Cardiac muscle cell (in vitro differentiated cells and primary cell): Measurements from ENCODE around the gene ENTPD6. TPM values are rescaled to one million over a fixed set of nuclear protein-coding genes. Genes with fewer than 3 reads are reported as not detected.
"Not testable (repeated sequence)": the region's sequence is repeated elsewhere in the genome, so short reads cannot be mapped to it uniquely, and the experiment has no call there.

Source experiments
- DNase-seq, 2 donors: peaks; one replicate each; pipeline versions ENCODE4 v3.0.0 to v3.0.0-alpha.2; 2010 to 2017; ENCODE audit warnings: low read depth in 1 of 2, low spot score in 1 of 2
- H3K27ac ChIP-seq: fragments of 200-600 bp; sonication (generic); 2 replicates; pipeline ENCODE4 v1.5.1; 2016
- H3K27me3 ChIP-seq: fragments of 200-600 bp; sonication (generic); 2 replicates; pipeline ENCODE4 v1.6.0; 2016; ENCODE audit warnings: control low read depth
- H3K36me3 ChIP-seq: fragments of 200-600 bp; sonication (generic); 2 replicates; pipeline ENCODE4 v1.5.1; 2016; ENCODE audit warnings: control low read depth
- H3K4me1 ChIP-seq: fragments of 200-600 bp; sonication (generic); 2 replicates; pipeline ENCODE4 v1.8.1; 2017; ENCODE audit warnings: low read depth, mild to moderate bottlenecking, mixed run types
- H3K4me3 ChIP-seq: fragments of 200-600 bp; sonication (generic); 2 replicates; pipeline ENCODE4 v1.5.1; 2016; ENCODE audit warnings: mild to moderate bottlenecking
- H3K9me3 ChIP-seq: fragments of 200-600 bp; sonication (generic); 2 replicates; pipeline ENCODE4 v1.5.1; 2017; ENCODE audit warnings: low read depth, mild to moderate bottlenecking, control low read depth
- CTCF ChIP-seq: IDR thresholded peaks from 2 replicates; pipeline ENCODE4 v1.5.1; 2012; ENCODE audit warnings: low read depth, mild to moderate bottlenecking, low read length
- polyA plus RNA-seq: library from polyadenylated mRNA; unstranded; fragments of >200 nt; fragmentation: Nextera tagmentation; extraction: Ambion mirVana; gene quantifications from 2 replicates; pipeline ENCODE4 v1.2.1, GENCODE V29; 2016
- total RNA-seq: library from RNA; depleted of rRNA; stranded (reverse); fragments of >200 nt; gene quantifications from 2 replicates; pipeline ENCODE4 v1.2.3, GENCODE V29; 2016

ENTPD6 gene
- total and polyA plus RNA-seq, 2 experiments from 2014 or later, result 95.7 to 107 TPM

DNA sequence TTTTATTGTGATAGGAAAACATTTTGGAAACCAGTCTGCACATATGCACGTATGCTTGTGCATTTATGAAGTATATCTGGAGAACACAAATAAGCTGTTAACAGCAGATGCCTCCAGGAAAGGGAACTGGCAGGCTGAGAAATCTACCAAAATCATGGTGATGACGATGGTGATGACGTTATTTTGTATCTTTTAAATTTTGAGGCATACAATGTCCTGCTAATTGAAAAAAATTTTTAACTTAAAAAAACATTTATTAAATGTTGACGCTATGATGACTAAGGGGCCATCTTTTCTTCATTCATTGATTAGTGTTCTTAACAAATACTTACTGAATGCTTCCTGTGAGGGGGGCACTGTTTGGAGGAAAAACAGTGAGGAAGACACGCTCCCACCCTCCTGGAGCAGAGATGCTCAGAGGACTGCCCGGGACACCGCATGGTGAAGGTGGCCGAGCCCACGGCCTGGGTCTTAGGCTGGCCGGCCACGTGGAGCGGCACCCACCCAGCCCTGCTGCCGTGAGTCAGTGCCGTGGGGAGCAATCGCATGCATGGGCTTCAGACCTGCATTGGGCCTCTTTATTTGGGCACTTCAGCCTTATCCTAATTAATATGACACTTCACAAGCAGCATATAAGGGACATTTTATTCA, 15.9 kb upstream of the ENTPD6 start:
- Histone ChIP-seq H3K9me3 (no peaks in the 10 kb centered on the region), H3K36me3 (no peaks in the 10 kb centered on the region), H3K4me1 (peaks cover 4% of the 10 kb centered on the region), H3K27me3 (no peaks in the 10 kb centered on the region), H3K27ac (no peak overlapping the region), H3K4me3 (no peak overlapping the region)
- TF ChIP-seq CTCF, result no peak
- DNase-seq, result no peak

DNA sequence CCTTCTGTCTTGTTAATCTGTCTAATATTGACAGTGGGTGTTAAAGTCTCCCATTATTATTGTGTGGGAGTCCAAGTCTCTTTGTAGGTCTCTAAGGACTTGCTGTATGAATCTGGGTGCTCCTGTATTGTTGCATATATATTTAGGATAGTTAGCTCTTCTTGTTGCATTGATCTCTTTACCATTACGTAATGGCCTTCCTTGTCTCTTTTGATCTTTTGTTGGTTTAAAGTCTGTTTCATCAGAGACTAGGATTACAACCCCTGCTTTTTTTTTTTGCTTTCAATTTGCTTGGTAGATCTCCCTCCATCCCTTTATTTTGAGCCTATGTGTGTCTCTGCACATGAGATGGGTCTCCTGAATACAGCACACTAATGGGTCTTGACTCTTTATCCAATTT, 11.1 kb upstream of the ENTPD6 start:
- H3K4me3 ChIP-seq, H3K27me3 ChIP-seq, H3K36me3 ChIP-seq, H3K27ac ChIP-seq, H3K9me3 ChIP-seq, DNase-seq: not testable (repeated sequence)
- H3K4me1 ChIP-seq, result peaks cover 28% of the 10 kb centered on the region

- H3K27ac ChIP-seq, result peak overlapping the region; percentile 88
Measured at GRCh38 chr20:25187220-25187619, 8.3 kb upstream of the ENTPD6 start.

DNA sequence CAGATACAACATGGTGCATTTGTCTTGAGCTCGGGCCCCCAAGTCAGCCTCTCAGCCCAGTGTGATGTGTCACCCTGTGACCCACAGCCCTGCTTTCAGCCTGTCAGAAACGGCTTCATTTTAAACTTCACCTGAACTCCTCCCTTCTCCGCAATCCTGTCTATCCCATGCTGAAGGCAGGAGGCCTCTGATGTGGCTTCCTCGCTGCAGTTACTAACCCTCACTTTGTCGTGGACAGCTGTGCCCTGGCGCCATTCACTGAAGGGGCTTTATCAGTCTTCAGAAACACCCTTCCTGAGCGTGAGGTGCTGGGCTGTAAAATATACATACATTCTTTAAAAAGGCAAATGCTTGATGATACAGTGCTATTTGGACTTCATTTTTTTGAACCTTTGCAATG, 7.9 kb upstream of the ENTPD6 start:
- peak in 1 of 2 donors; percentile 56 for DNase-seq
- Histone ChIP-seq H3K27me3 (no peaks in the 10 kb centered on the region), H3K9me3 (no peaks in the 10 kb centered on the region), H3K4me3 (no peak overlapping the region), H3K27ac (peak overlapping the region; percentile 88), H3K36me3 (no peaks in the 10 kb centered on the region), H3K4me1 (peaks cover 53% of the 10 kb centered on the region)
- no peak for TF ChIP-seq CTCF

More at GRCh38 chr20:25187220-25187619, 8.3 kb upstream of the ENTPD6 start:
- no peaks in the 10 kb centered on the region for H3K27me3 ChIP-seq
- no peak overlapping the region for H3K4me3 ChIP-seq
- TF ChIP-seq CTCF, result no peak
- H3K4me1 ChIP-seq, result peaks cover 50% of the 10 kb centered on the region
- H3K9me3 ChIP-seq, result no peaks in the 10 kb centered on the region
- no peaks in the 10 kb centered on the region for H3K36me3 ChIP-seq
- DNase-seq, result peak in 1 of 2 donors; percentile 42

GRCh38 chr20:25188218-25188617, 7.3 kb upstream of the ENTPD6 start:
- no peak for TF ChIP-seq CTCF

DNA sequence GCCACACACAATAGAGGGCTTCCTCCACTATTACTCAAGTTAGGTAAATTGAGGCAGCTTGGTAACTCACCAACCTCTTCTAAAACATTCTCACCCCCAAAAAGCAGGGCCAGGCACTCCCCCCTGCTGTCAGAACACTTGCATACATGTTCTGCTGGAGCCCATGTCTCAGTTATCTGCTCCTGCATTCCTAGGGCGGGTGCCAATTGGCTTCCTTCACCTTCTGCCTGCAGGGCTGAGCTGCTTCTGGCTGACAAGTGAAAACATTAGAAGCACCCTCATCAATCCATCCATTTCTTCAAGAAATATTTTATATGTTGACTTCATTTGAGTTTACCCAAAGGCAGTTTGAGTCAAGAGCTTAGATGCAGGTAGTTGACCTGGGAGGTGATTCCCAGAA, 4.5 kb upstream of the ENTPD6 start:
- Histone ChIP-seq H3K36me3 (no peaks in the 10 kb centered on the region), H3K27me3 (no peaks in the 10 kb centered on the region), H3K4me1 (peaks cover 53% of the 10 kb centered on the region), H3K4me3 (no peak overlapping the region), H3K9me3 (no peaks in the 10 kb centered on the region), H3K27ac (peak overlapping the region; percentile 89)
- TF ChIP-seq CTCF, result no peak
- DNase-seq, result peak in 1 of 2 donors; percentile 48

More at GRCh38 chr20:25188218-25188617, 7.3 kb upstream of the ENTPD6 start:
- Histone ChIP-seq H3K4me1 (peaks cover 53% of the 10 kb centered on the region), H3K36me3 (no peaks in the 10 kb centered on the region), H3K4me3 (no peak overlapping the region), H3K9me3 (no peaks in the 10 kb centered on the region), H3K27me3 (no peaks in the 10 kb centered on the region), H3K27ac (peak overlapping the region; percentile 88)
- DNase-seq, result peak in 1 of 2 donors; percentile 76
